Mammary epithelial cell (primary cell): Measurements from ENCODE around the gene ADTRP.

ENCODE experiments used
- EZH2 ChIP-seq: IDR thresholded peaks from 2 replicates; pipeline ENCODE4 v1.6.1; 2012; ENCODE audit warnings: low read length, inconsistent platforms, borderline replicate concordance
- TF ChIP-seq, protein P1 (sequence below), 2 donors: IDR thresholded peaks in 1 of 2; conservative IDR thresholded peaks in 1 of 2; 2 replicates each; pipeline ENCODE4 v1.5.1; 2011 to 2012; ENCODE audit warnings: inconsistent platforms in 2 of 2, low read length in 2 of 2, mild to moderate bottlenecking in 2 of 2, control low read depth in 1 of 2, low read depth in 1 of 2; ENCODE audit not compliant: insufficient read depth in 1 of 2; ENCODE audit errors: extremely low read depth in 1 of 2

DNA sequence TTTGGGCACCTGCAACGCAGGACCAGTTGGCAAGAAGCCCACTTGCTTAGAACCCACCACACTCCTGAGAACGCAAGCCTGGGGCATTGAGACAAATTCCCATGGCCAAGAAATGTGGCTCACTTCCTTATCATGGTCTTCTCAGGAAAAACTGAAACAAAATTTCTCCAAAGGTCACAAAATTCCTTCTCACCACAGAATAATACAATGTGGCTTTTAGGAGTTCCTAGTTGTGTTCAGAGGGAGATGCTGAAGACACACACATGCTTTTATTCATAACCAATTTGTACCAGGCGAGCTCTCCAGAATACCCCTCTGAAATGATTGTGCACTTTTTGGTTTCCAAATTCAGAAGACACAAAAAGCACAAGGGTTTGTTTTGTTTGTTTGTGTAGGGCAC lies 31.6 kb downstream of the ADTRP start:
- TF ChIP-seq, protein P1, sequence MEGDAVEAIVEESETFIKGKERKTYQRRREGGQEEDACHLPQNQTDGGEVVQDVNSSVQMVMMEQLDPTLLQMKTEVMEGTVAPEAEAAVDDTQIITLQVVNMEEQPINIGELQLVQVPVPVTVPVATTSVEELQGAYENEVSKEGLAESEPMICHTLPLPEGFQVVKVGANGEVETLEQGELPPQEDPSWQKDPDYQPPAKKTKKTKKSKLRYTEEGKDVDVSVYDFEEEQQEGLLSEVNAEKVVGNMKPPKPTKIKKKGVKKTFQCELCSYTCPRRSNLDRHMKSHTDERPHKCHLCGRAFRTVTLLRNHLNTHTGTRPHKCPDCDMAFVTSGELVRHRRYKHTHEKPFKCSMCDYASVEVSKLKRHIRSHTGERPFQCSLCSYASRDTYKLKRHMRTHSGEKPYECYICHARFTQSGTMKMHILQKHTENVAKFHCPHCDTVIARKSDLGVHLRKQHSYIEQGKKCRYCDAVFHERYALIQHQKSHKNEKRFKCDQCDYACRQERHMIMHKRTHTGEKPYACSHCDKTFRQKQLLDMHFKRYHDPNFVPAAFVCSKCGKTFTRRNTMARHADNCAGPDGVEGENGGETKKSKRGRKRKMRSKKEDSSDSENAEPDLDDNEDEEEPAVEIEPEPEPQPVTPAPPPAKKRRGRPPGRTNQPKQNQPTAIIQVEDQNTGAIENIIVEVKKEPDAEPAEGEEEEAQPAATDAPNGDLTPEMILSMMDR (conservative IDR thresholded peaks at IDR 0.05 in 1 of 2, IDR thresholded peaks at IDR 0.05 in 1 of 2; ENCODE audit: extremely low read depth in 1 of 2, insufficient read depth in 1 of 2, low read depth in 1 of 2, low read length in 2 of 2) = no peak
- no peak for TF ChIP-seq EZH2
